Measurements from ENCODE around the gene GRID1. TPM values are rescaled to one million over a fixed set of nuclear protein-coding genes. Genes with fewer than 3 reads are reported as not detected.

GRID1 gene
- total and polyA plus RNA-seq, 9 of the 15 experiments (the other 6 are each of a cell fraction or from before 2014, with no cell fraction given) = 0.01 to 7.2 (median 1.2) TPM

DNA sequence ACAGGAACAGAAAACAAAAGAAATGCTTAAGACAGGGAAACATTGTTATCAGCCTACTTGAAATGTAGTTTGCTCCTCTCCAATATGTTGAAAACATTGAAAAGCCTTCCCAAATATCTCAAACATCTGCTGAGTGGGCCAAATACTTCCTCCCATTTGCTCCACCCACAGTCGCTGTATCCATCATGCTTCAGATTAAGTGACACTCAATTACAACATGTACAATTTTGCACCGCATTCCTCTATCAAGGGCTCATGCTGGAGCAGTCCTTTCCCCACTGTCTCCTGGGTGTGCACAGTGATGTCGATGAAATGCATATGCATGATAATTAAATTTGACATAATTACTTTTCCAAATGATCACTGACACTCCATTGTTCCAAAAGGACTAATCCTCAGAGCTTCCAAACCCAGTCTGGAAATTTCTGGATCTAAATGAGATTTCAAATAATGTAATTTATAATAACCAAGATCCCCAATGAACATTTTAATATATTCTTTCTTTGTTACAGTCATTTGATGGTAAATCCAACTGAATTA is 604.6 kb downstream of the GRID1 start:
- TF ChIP-seq ZNF77 (CRISPR knock-in tag; IDR thresholded peaks at IDR 0.05) (no peak), ELF2 (CRISPR knock-in tag; IDR thresholded peaks at IDR 0.05) (no peak), ILK (tag; IDR thresholded peaks at IDR 0.05; ENCODE audit: borderline replicate concordance, low read depth) (no peak), ZKSCAN8 (CRISPR knock-in tag; IDR thresholded peaks at IDR 0.05) (no peak), TRIM24 (IDR thresholded peaks at IDR 0.05) (no peak)
- TF ChIP-seq, protein P1, sequence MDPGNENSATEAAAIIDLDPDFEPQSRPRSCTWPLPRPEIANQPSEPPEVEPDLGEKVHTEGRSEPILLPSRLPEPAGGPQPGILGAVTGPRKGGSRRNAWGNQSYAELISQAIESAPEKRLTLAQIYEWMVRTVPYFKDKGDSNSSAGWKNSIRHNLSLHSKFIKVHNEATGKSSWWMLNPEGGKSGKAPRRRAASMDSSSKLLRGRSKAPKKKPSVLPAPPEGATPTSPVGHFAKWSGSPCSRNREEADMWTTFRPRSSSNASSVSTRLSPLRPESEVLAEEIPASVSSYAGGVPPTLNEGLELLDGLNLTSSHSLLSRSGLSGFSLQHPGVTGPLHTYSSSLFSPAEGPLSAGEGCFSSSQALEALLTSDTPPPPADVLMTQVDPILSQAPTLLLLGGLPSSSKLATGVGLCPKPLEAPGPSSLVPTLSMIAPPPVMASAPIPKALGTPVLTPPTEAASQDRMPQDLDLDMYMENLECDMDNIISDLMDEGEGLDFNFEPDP (CRISPR knock-in tag; IDR thresholded peaks at IDR 0.05) = no peak

More for the DNA sequence above, 604.6 kb downstream of the GRID1 start:
- in situ Hi-C loops (cut with MboI) (no loop called here), intact Hi-C loops (cut with micrococcal nuclease) (no loop called here)
- no peaks in the 10 kb centered on the region for H3K9me3 ChIP-seq (replicated peaks; ENCODE audit: control insufficient read depth, insufficient read depth, low read depth, low read length)
- WGBS (ENCODE audit: insufficient coverage, low coverage, missing lambda C conversion rate) = 0% methylated on average over 3 of the region's 3 CpGs
- H2AFZ ChIP-seq (ENCODE audit: low read depth, low read length) = no peak overlapping the region
- no peak for FAIRE-seq
- H3K36me3 ChIP-seq (ENCODE audit: control insufficient read depth, insufficient read depth, low read length) = no peaks in the 10 kb centered on the region
- no peak overlapping the region for H3K27ac ChIP-seq (ENCODE audit: extremely low read depth, low read depth, low read length)
- no peak overlapping the region for H3K4me3 ChIP-seq
- CTCF ChIA-PET (ENCODE audit: low intra/inter-chr PET ratio) = no interaction called here
- no peaks in the 10 kb centered on the region for H3K4me1 ChIP-seq (replicated peaks in 1 of 2; ENCODE audit: control insufficient read depth in 2 of 2, insufficient read depth in 2 of 2, low read length in 2 of 2)
- ATAC-seq = no peak
- no peaks in the 10 kb centered on the region for H3K9me1 ChIP-seq (ENCODE audit: control insufficient read depth, insufficient read depth, low read length)
- no peak overlapping the region for H3K9ac ChIP-seq (ENCODE audit: insufficient read depth in 1 of 2, low read depth in 2 of 2, low read length in 2 of 2)
- H3K4me2 ChIP-seq (ENCODE audit: insufficient read depth, low read length) = no peak overlapping the region
- DNase-seq (ENCODE audit: extremely low read depth in 1 of 4, low spot score in 3 of 4) = no peak
- H4K20me1 ChIP-seq (replicated peaks; ENCODE audit: control insufficient read depth, insufficient read depth, low read length) = no peaks in the 10 kb centered on the region
- POLR2A ChIA-PET = interaction anchor here (0.7 kb wide), 1 partner anchor 529 kb away, joined by 3 read pairs; no protein-coding TSS in a partner anchor
- no peaks in the 10 kb centered on the region for H3K27me3 ChIP-seq (ENCODE audit: control insufficient read depth in 2 of 2, insufficient read depth in 2 of 2, low read length in 2 of 2)
- no peaks in the 10 kb centered on the region for H3K79me2 ChIP-seq (ENCODE audit: control insufficient read depth, insufficient read depth, low read length)
- BruUV-seq (replicated peaks) = no TSS peak
